HEK293 (cell line): ENCODE results near the gene PTPRN2.

Source experiments
- CTCF ChIA-PET: fragments of 350-600 bp; formaldehyde crosslinking; extraction: SDS; loops from one replicate; lab custom pipeline; 2021; ENCODE audit warnings: antibody characterized with exemption; lab: Yijun Ruan, JAX
- POLR2A ChIA-PET: fragments of 300-600 bp; formaldehyde crosslinking; extraction: SDS; loops from one replicate; lab custom pipeline; 2020; ENCODE audit warnings: antibody characterized with exemption, inconsistent platforms; lab: Yijun Ruan, JAX
- H3K27ac ChIP-seq: fragments of 200-500 bp; sonication (Bioruptor generic); 2 replicates; pipeline ENCODE4 v1.5.1; 2014; ENCODE audit warnings: low read depth, low read length, control low read depth, inconsistent platforms; ENCODE audit errors: extremely low read depth
- H3K36me3 ChIP-seq, 2 experiments: fragments of 200-500 bp in 1 of 2; sonication (Bioruptor generic) in 1 of 2; 1 replicate in 1 of 2; 2 replicates in 1 of 2; pipeline ENCODE4 v1.5.1; 2014 to 2017; ENCODE audit warnings: inconsistent platforms in 2 of 2, low read length in 2 of 2; ENCODE audit not compliant: control insufficient read depth in 2 of 2, insufficient read depth in 1 of 2
- H3K4me1 ChIP-seq: fragments of 200-500 bp; sonication (Bioruptor generic); 2 replicates; pipeline ENCODE4 v1.5.1; 2014; ENCODE audit warnings: mild to moderate bottlenecking, low read length, inconsistent platforms; ENCODE audit not compliant: control insufficient read depth, insufficient read depth
- H3K4me3 ChIP-seq: 2 replicates; pipeline ENCODE4 v1.5.1; 2011; ENCODE audit warnings: low read depth, mild to moderate bottlenecking, control low read depth, low read length, moderate library complexity
- H3K9me3 ChIP-seq: fragments of 200-500 bp; sonication (Bioruptor generic); 2 replicates; pipeline ENCODE4 v1.5.1; 2014; ENCODE audit warnings: low read depth, low read length, inconsistent platforms; ENCODE audit not compliant: control insufficient read depth, insufficient read depth
- ATF2 ChIP-seq: fragments of 450-650 bp; formaldehyde crosslinking; IDR thresholded peaks from 2 replicates; pipeline ENCODE4 v1.5.1; 2016; ENCODE audit warnings: missing biosample characterization, missing genetic modification characterization, low read depth
- GLIS1 ChIP-seq: fragments of 450-650 bp; formaldehyde crosslinking; IDR thresholded peaks from 2 replicates; pipeline ENCODE4 v1.5.1; 2016; ENCODE audit warnings: missing biosample characterization, missing genetic modification characterization
- PRDM4 ChIP-seq: fragments of 450-650 bp; formaldehyde crosslinking; IDR thresholded peaks from 2 replicates; pipeline ENCODE4 v1.5.1; 2017; ENCODE audit warnings: missing biosample characterization, missing genetic modification characterization
- SCRT1 ChIP-seq: fragments of 450-650 bp; formaldehyde crosslinking; IDR thresholded peaks from 2 replicates; pipeline ENCODE4 v1.5.1; 2016; ENCODE audit warnings: missing biosample characterization, missing genetic modification characterization, borderline replicate concordance
- TRIM28 ChIP-seq: IDR thresholded peaks from 2 replicates; pipeline ENCODE4 v1.6.1; 2011; ENCODE audit warnings: low read length, control low read depth, borderline replicate concordance
- YY2 ChIP-seq: fragments of 450-650 bp; formaldehyde crosslinking; IDR thresholded peaks from 2 replicates; pipeline ENCODE4 v1.5.1; 2016; ENCODE audit warnings: missing biosample characterization, missing genetic modification characterization
- ZFP37 ChIP-seq: fragments of 450-650 bp; formaldehyde crosslinking; IDR thresholded peaks from 2 replicates; pipeline ENCODE4 v1.5.1; 2016; ENCODE audit warnings: missing biosample characterization, missing genetic modification characterization
- ZNF132 ChIP-seq: fragments of 450-650 bp; formaldehyde crosslinking; IDR thresholded peaks from 2 replicates; pipeline ENCODE4 v1.5.1; 2017; ENCODE audit warnings: missing biosample characterization, missing genetic modification characterization, borderline replicate concordance
- ZNF138 ChIP-seq: fragments of 450-650 bp; formaldehyde crosslinking; IDR thresholded peaks from 2 replicates; pipeline ENCODE4 v1.5.1; 2016; ENCODE audit warnings: missing biosample characterization, missing genetic modification characterization, borderline replicate concordance
- ZNF174 ChIP-seq: fragments of 450-650 bp; formaldehyde crosslinking; IDR thresholded peaks from 2 replicates; pipeline ENCODE4 v1.5.0; 2017; ENCODE audit warnings: missing biosample characterization, mild to moderate bottlenecking, missing genetic modification characterization
- ZNF2 ChIP-seq: fragments of 450-650 bp; formaldehyde crosslinking; IDR thresholded peaks from 2 replicates; pipeline ENCODE4 v1.5.1; 2016; ENCODE audit warnings: missing biosample characterization, missing genetic modification characterization
- ZNF248 ChIP-seq: fragments of 450-650 bp; formaldehyde crosslinking; IDR thresholded peaks from 2 replicates; pipeline ENCODE4 v1.5.1; 2017; ENCODE audit warnings: missing biosample characterization, missing genetic modification characterization
- ZNF302 ChIP-seq: fragments of 450-650 bp; formaldehyde crosslinking; IDR thresholded peaks from 2 replicates; pipeline ENCODE4 v1.5.1; 2016; ENCODE audit warnings: missing biosample characterization, missing genetic modification characterization, low read depth
- ZNF37A ChIP-seq: fragments of 450-650 bp; IDR thresholded peaks from 2 replicates; pipeline ENCODE4 v1.5.1; 2018; ENCODE audit warnings: missing biosample characterization, missing genetic modification characterization
- ZNF423 ChIP-seq: fragments of 450-650 bp; formaldehyde crosslinking; IDR thresholded peaks from 2 replicates; pipeline ENCODE4 v1.5.1; 2016; ENCODE audit warnings: missing biosample characterization, missing genetic modification characterization
- ZNF510 ChIP-seq: fragments of 450-650 bp; formaldehyde crosslinking; IDR thresholded peaks from 2 replicates; pipeline ENCODE4 v1.5.1; 2018; ENCODE audit warnings: mild to moderate bottlenecking, missing genetic modification characterization, missing biosample characterization; ENCODE audit not compliant: insufficient replicate concordance
- ZNF654 ChIP-seq: fragments of 450-650 bp; formaldehyde crosslinking; IDR thresholded peaks from 2 replicates; pipeline ENCODE4 v1.5.1; 2016; ENCODE audit warnings: low read depth, missing biosample characterization, missing genetic modification characterization
- ZNF658 ChIP-seq: fragments of 450-650 bp; formaldehyde crosslinking; IDR thresholded peaks from 2 replicates; pipeline ENCODE4; 2016; ENCODE audit warnings: missing biosample characterization, missing genetic modification characterization
- ZNF76 ChIP-seq: fragments of 450-650 bp; formaldehyde crosslinking; IDR thresholded peaks from 2 replicates; pipeline ENCODE4; 2016; ENCODE audit warnings: low read depth, missing biosample characterization, missing genetic modification characterization, borderline replicate concordance
- TF ChIP-seq, protein P1 (sequence below): fragments of 450-650 bp; formaldehyde crosslinking; optimal IDR thresholded peaks from 2 replicates; pipeline ENCODE3; 2016; ENCODE audit warnings: missing biosample characterization, mild to moderate bottlenecking, missing genetic modification characterization
- TF ChIP-seq, protein P2 (sequence below): fragments of 450-650 bp; formaldehyde crosslinking; IDR thresholded peaks from 2 replicates; pipeline ENCODE4 v1.5.1; 2016; ENCODE audit warnings: missing biosample characterization, missing genetic modification characterization

PTPRN2 gene

DNA sequence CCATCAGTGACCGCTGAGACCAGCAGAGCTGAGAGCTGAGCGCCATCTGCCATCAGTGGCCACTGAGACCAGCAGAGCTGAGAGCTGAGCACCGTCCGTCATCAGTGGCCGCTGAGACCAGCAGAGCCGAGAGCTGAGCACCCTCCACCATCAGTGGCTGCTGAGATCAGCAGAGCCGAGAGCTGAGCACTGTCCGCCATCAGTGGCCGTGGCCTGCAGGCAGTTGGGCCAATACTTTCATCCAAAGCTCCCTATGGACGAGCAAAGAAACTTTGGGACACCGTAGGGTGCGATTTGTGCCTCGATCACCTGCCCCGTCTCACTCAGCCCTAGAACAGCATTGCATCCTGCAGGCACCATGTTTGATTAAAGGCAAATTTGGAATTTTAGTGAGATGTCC, 985.0 kb downstream of the PTPRN2 start (continued):
- TF ChIP-seq ZNF76 (tag by site-specific recombination): no peak
- TF ChIP-seq, protein P1, sequence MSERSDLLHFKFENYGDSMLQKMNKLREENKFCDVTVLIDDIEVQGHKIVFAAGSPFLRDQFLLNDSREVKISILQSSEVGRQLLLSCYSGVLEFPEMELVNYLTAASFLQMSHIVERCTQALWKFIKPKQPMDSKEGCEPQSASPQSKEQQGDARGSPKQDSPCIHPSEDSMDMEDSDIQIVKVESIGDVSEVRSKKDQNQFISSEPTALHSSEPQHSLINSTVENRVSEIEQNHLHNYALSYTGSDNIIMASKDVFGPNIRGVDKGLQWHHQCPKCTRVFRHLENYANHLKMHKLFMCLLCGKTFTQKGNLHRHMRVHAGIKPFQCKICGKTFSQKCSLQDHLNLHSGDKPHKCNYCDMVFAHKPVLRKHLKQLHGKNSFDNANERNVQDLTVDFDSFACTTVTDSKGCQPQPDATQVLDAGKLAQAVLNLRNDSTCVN (tag by site-specific recombination): no peak

DNA sequence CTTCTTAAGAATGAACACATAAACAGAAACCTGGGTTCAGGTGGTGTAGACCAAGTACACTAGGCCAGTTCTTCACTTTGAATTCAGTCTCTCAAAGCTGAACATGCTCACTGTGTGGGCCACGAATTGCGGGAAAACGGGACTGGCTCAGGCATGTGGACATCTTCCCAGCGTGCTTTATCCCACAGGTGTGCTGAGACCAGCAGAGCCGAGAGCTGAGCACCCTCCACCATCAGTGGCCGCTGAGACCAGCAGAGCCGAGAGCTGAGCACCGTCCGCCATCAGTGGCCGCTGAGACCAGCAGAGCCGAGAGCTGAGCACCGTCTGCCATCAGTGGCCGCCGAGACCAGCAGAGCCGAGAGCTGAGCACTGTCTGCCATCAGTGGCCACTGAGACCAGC, 985.5 kb downstream of the PTPRN2 start:
- no peaks in the 10 kb centered on the region for H3K9me3 ChIP-seq
- H3K27ac ChIP-seq: no peak overlapping the region
- H3K4me1 ChIP-seq: no peaks in the 10 kb centered on the region
- TF ChIP-seq ATF2 (no peak), ZNF510 (tag by site-specific recombination) (no peak), ZNF174 (no peak), ZNF423 (no peak), ZNF248 (tag by site-specific recombination) (no peak), ZNF302 (tag by site-specific recombination) (no peak), ZNF654 (tag by site-specific recombination) (no peak), ZNF138 (tag by site-specific recombination) (no peak), ZNF2 (no peak), GLIS1 (tag by site-specific recombination) (no peak), ZNF658 (tag by site-specific recombination) (no peak), ZFP37 (tag by site-specific recombination) (no peak)
- TF ChIP-seq, protein P2, sequence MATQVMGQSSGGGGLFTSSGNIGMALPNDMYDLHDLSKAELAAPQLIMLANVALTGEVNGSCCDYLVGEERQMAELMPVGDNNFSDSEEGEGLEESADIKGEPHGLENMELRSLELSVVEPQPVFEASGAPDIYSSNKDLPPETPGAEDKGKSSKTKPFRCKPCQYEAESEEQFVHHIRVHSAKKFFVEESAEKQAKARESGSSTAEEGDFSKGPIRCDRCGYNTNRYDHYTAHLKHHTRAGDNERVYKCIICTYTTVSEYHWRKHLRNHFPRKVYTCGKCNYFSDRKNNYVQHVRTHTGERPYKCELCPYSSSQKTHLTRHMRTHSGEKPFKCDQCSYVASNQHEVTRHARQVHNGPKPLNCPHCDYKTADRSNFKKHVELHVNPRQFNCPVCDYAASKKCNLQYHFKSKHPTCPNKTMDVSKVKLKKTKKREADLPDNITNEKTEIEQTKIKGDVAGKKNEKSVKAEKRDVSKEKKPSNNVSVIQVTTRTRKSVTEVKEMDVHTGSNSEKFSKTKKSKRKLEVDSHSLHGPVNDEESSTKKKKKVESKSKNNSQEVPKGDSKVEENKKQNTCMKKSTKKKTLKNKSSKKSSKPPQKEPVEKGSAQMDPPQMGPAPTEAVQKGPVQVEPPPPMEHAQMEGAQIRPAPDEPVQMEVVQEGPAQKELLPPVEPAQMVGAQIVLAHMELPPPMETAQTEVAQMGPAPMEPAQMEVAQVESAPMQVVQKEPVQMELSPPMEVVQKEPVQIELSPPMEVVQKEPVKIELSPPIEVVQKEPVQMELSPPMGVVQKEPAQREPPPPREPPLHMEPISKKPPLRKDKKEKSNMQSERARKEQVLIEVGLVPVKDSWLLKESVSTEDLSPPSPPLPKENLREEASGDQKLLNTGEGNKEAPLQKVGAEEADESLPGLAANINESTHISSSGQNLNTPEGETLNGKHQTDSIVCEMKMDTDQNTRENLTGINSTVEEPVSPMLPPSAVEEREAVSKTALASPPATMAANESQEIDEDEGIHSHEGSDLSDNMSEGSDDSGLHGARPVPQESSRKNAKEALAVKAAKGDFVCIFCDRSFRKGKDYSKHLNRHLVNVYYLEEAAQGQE (tag by site-specific recombination): no peak
- POLR2A ChIA-PET: no interaction called here
- no peak overlapping the region for H3K4me3 ChIP-seq
- H3K36me3 ChIP-seq: no peaks in the 10 kb centered on the region
- CTCF ChIA-PET: no interaction called here

DNA sequence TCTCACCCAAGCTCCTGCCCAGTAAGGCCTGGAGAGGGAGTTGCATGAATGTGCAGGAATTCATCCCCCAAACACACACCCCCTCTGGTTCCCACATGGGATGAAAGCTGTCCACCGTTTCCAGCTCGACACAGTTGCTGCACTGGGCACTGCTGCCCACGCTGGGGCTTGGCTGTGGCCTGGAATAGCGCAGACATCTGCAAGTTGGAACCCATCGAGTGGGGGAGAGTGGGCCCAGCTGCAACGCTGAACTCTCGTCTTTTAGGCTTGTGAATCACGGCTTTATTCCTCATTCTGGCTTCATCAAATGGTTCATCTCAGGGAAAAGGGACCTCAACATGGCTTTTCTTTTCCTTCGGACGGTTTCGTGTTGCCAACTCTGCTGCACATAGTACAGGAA, 986.1 kb downstream of the PTPRN2 start:
- Histone ChIP-seq H3K27ac (no peak overlapping the region), H3K4me3 (no peak overlapping the region), H3K4me1 (no peaks in the 10 kb centered on the region), H3K36me3 (no peaks in the 10 kb centered on the region), H3K9me3 (no peaks in the 10 kb centered on the region)
- ChIA-PET POLR2A (no interaction called here), CTCF (interaction anchor here (1.0 kb wide), 1 partner anchor 254 kb away, joined by 3 read pairs; no protein-coding TSS in a partner anchor)
- TF ChIP-seq, protein P2 (tag by site-specific recombination): no peak
- no peak for TF ChIP-seq ZNF174
- TF ChIP-seq TRIM28: no peak
- no peak for TF ChIP-seq YY2 (tag by site-specific recombination)
- no peak for TF ChIP-seq SCRT1 (tag by site-specific recombination)
- no peak for TF ChIP-seq PRDM4 (tag by site-specific recombination)
- TF ChIP-seq ZNF37A (tag by site-specific recombination): no peak
- TF ChIP-seq ZNF132 (tag by site-specific recombination): no peak
